ENCODE results near the gene ZNF391.

DNA sequence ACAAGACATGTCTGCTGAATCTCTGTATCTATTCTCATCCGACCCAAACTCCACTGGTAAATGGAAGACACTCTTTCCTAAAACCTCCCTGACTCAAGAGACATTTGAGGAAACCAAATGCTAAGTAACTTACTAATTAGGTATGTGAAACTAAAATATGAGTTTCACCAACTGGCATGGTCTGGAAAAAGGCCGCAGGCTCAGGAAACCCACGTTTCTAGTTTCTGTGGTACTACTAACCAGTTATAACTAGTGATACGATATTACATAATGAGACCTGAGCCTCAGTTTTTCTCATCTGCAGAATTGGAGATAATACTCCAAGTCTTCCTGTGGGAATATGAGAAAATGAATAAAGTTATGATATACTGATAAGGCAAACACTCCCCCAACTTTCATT, 39.9 kb downstream of the ZNF391 start:
- TF ChIP-seq, protein P1, sequence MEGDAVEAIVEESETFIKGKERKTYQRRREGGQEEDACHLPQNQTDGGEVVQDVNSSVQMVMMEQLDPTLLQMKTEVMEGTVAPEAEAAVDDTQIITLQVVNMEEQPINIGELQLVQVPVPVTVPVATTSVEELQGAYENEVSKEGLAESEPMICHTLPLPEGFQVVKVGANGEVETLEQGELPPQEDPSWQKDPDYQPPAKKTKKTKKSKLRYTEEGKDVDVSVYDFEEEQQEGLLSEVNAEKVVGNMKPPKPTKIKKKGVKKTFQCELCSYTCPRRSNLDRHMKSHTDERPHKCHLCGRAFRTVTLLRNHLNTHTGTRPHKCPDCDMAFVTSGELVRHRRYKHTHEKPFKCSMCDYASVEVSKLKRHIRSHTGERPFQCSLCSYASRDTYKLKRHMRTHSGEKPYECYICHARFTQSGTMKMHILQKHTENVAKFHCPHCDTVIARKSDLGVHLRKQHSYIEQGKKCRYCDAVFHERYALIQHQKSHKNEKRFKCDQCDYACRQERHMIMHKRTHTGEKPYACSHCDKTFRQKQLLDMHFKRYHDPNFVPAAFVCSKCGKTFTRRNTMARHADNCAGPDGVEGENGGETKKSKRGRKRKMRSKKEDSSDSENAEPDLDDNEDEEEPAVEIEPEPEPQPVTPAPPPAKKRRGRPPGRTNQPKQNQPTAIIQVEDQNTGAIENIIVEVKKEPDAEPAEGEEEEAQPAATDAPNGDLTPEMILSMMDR (IDR thresholded peaks at IDR 0.05), result no peak
- TF ChIP-seq POLR2A (IDR thresholded peaks at IDR 0.05), result no peak

Measured in esophagus squamous epithelium (tissue), 4 donors.